Heart left ventricle (tissue), 16 donors: ENCODE data around the gene PAM16. TPM values are rescaled to one million over a fixed set of nuclear protein-coding genes. Genes with fewer than 3 reads are reported as not detected.

Experiments used
- ATAC-seq, 4 donors: fragments of 200-7000 bp; cut with Tn5 transposase; one replicate each; pipeline ENCODE4 v1.9.1; 2020 to 2022; ENCODE audit warnings: moderate library complexity in 4 of 4, mild to moderate bottlenecking in 3 of 4, moderate number of reproducible peaks in 1 of 4
- DNase-seq, 5 donors: peaks; one replicate each; pipeline ENCODE4 v3.0.0-alpha.2; 2020
- H3K27ac ChIP-seq, 12 donors: fragments of 200-600 bp; sonication (generic) in 4 of 12; one replicate each; pipeline versions ENCODE4 v1.5.0 to v1.8.0; 2016 to 2022; ENCODE audit warnings: mild to moderate bottlenecking in 2 of 12
- H3K27me3 ChIP-seq, 9 donors: fragments of 200-600 bp; sonication (generic) in 2 of 9; one replicate each; pipeline versions ENCODE4 v1.5.1 to v1.8.0; 2016 to 2022; ENCODE audit warnings: mild to moderate bottlenecking in 3 of 9
- H3K36me3 ChIP-seq, 9 donors: fragments of 200-600 bp; sonication (generic) in 2 of 9; one replicate each; pipeline versions ENCODE4 v1.5.0 to v1.8.0; 2018 to 2022; ENCODE audit warnings: mild to moderate bottlenecking in 2 of 9
- H3K4me1 ChIP-seq, 12 donors: fragments of 200-600 bp; sonication (generic) in 4 of 12; one replicate each; pipeline versions ENCODE4 v1.5.0 to v1.8.0; 2016 to 2022; ENCODE audit warnings: mild to moderate bottlenecking in 3 of 12
- H3K4me3 ChIP-seq, 12 donors: fragments of 200-600 bp; sonication (generic) in 4 of 12; one replicate each; pipeline versions ENCODE4 v1.5.0 to v1.8.0; 2017 to 2022; ENCODE audit warnings: mild to moderate bottlenecking in 9 of 12, moderate library complexity in 4 of 12
- H3K9me3 ChIP-seq, 12 donors: fragments of 200-600 bp; sonication (generic) in 4 of 12; one replicate each; pipeline versions ENCODE4 v1.5.0 to v1.8.0; 2016 to 2022; ENCODE audit warnings: mild to moderate bottlenecking in 1 of 12
- POLR2A ChIP-seq, 2 donors: fragments of 450-650 bp; IDR thresholded peaks; one replicate each; pipeline ENCODE4 v1.6.1; 2017; ENCODE audit warnings: antibody characterized with exemption in 2 of 2, mild to moderate bottlenecking in 2 of 2, moderate library complexity in 2 of 2
- WGBS, 4 donors: extraction: QIAGEN DNeasy Blood & Tissue Kit in 2 of 4; methylation state at CpG; one replicate each; pipeline versions ENCODE4 v1.1.5 to v1.1.7; 2013 to 2018; 5-methylcytosine and 5-hydroxymethylcytosine counted together
- intact Hi-C, 10 donors: fragments of 100-400 bp; cut with DNase I; formaldehyde crosslinking; loops; one replicate each; pipeline versions ENCODE4 v1.11.1 to v1.14.2; 2022
- polyA plus RNA-seq, 2 donors: library from polyadenylated mRNA; stranded (reverse); fragments of 200-250 nt; gene quantifications; one replicate each; pipeline ENCODE4 v1.2.3, GENCODE V29; 2013
- total RNA-seq, 9 donors: library from RNA; depleted of rRNA in 2 of 9; stranded (reverse); fragments of >200 nt in 2 of 9; fragmentation: NEBNext Ultra II Directional in 3 of 9; extraction: Animal tissue kit (Norgen Biotek cat#: 25700) in 3 of 9; gene quantifications; one replicate each; pipeline versions ENCODE4 v1.1.0 to v1.2.4, GENCODE V29; 2016 to 2023
- TF ChIP-seq, protein P1 (sequence below), 12 donors: fragments of 200-600 bp; sonication (generic) in 4 of 12; IDR thresholded peaks; one replicate each; pipeline versions ENCODE4 v1.5.0 to v1.8.0; 2018 to 2022; ENCODE audit warnings: antibody characterized with exemption in 12 of 12, mild to moderate bottlenecking in 5 of 12
- donor health status: ischemic (EF 13 %, LVEDD 7.1; RV severe dilation, severe dysfunction).
- donor health status: healthy with polysubstance abuse.
- donor health status: DM: no; HTN: yes; CAD: no.
- donor health status: DM: no; HTN: no; CAD: no.
- donor health status: ischemic (EF 25% LVEDD 6.9; RV normal size, moderate dysfunction).
- donor health status: ischemic (EF 25% LVEDD 5.7; RV mildly dilated, moderate dysfunction).
- donor health status: healthy.
- donor health status: DM: yes; HTN: yes; CAD: no.
- donor health status: ischemic (EF 35%, LVEDD 5.7; RV mildly dilated, moderate dysfunction).
- donor health status: nonischemic (EF 11% LVEDD 7.7; RV severe dilation, severe dysfunction).
- donor health status: DM: yes; HTN: yes; CAD: no.
- donor health status: PGD.
- donor health status: ischemic (EF 29% LVEDD 5.4; RV normal size, mild dysfunction).
- donor health status: nonischemic (EF 23%, LVEDD 6.1; RV moderate dilation, normal function).

Gene PAM16
- total and polyA plus RNA-seq, 11 donors, result 32.7 to 210 (median 65.0) TPM

- H3K27ac ChIP-seq, result no peak overlapping the region
- H3K9me3 ChIP-seq, result no peaks in the 10 kb centered on the region
- intact Hi-C loops, result no loop called here
- peaks cover 0 to 43% (median 22%) of the 10 kb centered on the region in 12 donors for H3K4me1 ChIP-seq
- no peak for DNase-seq
- H3K27me3 ChIP-seq, result no peaks in the 10 kb centered on the region
- H3K36me3 ChIP-seq, result peaks cover 0 to 5% (median 0%) of the 10 kb centered on the region in 9 donors
- TF ChIP-seq, protein P1, sequence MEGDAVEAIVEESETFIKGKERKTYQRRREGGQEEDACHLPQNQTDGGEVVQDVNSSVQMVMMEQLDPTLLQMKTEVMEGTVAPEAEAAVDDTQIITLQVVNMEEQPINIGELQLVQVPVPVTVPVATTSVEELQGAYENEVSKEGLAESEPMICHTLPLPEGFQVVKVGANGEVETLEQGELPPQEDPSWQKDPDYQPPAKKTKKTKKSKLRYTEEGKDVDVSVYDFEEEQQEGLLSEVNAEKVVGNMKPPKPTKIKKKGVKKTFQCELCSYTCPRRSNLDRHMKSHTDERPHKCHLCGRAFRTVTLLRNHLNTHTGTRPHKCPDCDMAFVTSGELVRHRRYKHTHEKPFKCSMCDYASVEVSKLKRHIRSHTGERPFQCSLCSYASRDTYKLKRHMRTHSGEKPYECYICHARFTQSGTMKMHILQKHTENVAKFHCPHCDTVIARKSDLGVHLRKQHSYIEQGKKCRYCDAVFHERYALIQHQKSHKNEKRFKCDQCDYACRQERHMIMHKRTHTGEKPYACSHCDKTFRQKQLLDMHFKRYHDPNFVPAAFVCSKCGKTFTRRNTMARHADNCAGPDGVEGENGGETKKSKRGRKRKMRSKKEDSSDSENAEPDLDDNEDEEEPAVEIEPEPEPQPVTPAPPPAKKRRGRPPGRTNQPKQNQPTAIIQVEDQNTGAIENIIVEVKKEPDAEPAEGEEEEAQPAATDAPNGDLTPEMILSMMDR (IDR thresholded peaks at IDR 0.05), result no peak
- TF ChIP-seq POLR2A (IDR thresholded peaks at IDR 0.05), result no peak
- WGBS, 4 donors, result 91 to 96% (median 94%) methylated on average over 5 of the region's 5 CpGs
- H3K4me3 ChIP-seq, result no peak overlapping the region
- no peak for ATAC-seq
Observed at GRCh38 chr16:4349332-4349731, 1.8 kb downstream of the PAM16 start.

DNA sequence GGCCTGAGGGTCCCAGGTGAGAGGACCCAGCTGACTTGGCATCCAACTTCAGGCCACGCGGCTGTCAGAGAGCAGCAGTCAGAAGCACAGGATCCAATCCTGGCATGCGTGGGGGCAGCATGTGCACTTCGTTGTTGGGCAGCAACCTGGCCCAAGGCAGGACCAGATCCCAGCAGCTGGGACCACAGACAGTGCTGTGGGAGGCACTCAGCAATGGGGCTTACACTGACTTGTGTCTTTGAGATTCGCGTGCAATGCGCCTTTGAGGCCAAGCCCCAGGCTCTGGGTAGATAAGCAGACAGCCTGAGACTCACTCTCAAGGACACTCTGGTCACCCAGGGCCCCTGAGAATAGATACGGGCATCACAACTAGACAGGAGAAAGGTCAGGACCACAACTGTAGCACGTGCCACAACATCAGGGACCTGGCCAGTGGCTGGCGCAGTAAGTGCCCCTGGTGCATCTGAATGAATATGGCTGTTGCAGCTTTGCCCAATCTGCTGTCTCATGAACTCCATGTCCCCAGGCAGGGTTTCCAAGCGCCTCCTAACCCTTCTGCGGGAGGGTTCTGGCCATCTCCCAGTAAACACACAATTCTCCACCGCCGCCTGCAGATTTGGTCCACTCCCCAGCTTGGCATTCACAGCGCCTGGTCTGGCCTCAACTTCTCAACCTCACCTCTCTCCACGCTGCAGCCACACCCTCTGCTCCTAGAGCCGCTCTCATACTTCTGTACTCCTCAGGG, 3.2 kb downstream of the PAM16 start:
- Histone ChIP-seq H3K4me3 (no peak overlapping the region), H3K27me3 (no peaks in the 10 kb centered on the region), H3K4me1 (peaks cover 0 to 52% (median 30%) of the 10 kb centered on the region in 12 donors), H3K36me3 (no peaks in the 10 kb centered on the region), H3K27ac (peak overlapping the region in 5 of 12 donors; percentile 9 to 42 (median 25)), H3K9me3 (no peaks in the 10 kb centered on the region)
- ATAC-seq, result peak in 2 of 4 donors; percentile 6 to 12
- whole genome bisulfite sequencing, 4 donors, result 64 to 70% (median 66%) methylated on average over 12 to 17 of the region's 17 CpGs
- DNase-seq, result no peak
- TF ChIP-seq POLR2A (IDR thresholded peaks at IDR 0.05), result no peak
- TF ChIP-seq, protein P1 (IDR thresholded peaks at IDR 0.05), result no peak
- intact Hi-C loops, result no loop called here

DNA sequence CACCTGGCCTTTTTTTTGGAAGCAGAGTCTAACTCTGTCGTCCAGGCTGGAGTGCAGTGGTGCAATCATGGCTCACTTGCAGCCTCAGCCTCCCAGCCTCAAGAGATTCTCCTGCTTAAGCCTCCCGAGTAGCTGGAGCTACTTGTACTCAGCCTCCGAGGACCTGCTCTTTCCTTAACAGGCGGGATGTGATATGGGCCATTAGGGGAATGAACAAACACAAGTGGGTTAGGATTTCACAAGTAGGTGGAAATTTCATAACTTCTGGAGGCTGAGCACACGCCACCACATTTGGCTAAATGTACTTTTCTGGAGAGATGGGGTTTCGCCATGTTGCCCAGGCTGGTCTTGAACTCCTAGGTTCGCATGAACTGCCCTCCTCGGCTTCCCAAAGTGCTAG, 4.1 kb downstream of the PAM16 start:
- Histone ChIP-seq H3K9me3 (no peaks in the 10 kb centered on the region), H3K4me3 (no peak overlapping the region), H3K4me1 (peaks cover 0 to 56% (median 31%) of the 10 kb centered on the region in 12 donors), H3K27me3 (no peaks in the 10 kb centered on the region), H3K36me3 (no peaks in the 10 kb centered on the region), H3K27ac (peak overlapping the region in 2 of 12 donors; percentile 3 to 42)
- WGBS, 4 donors, result 83 to 89% (median 86%) methylated on average over 8 of the region's 8 CpGs
- intact Hi-C loops, result no loop called here
- DNase-seq (no peak), ATAC-seq (no peak)
- TF ChIP-seq POLR2A (IDR thresholded peaks at IDR 0.05), result no peak
- TF ChIP-seq, protein P1 (IDR thresholded peaks at IDR 0.05), result no peak

GRCh38 chr16:4345836-4346781, 5.0 kb downstream of the PAM16 start:
- no peak for ATAC-seq
- no peak overlapping the region for H3K27ac ChIP-seq
- peaks cover 0 to 54% (median 29%) of the 10 kb centered on the region in 12 donors for H3K4me1 ChIP-seq

More at GRCh38 chr16:4345836-4346781, 5.0 kb downstream of the PAM16 start:
- TF ChIP-seq POLR2A (IDR thresholded peaks at IDR 0.05), result no peak
- TF ChIP-seq, protein P1 (IDR thresholded peaks at IDR 0.05), result no peak
- peaks cover 0 to 4% (median 0%) of the 10 kb centered on the region in 9 donors for H3K36me3 ChIP-seq
- 79 to 83% (median 81%) methylated on average over 10 to 14 of the region's 14 CpGs for WGBS, 4 donors
- H3K4me3 ChIP-seq, result no peak overlapping the region
- no peaks in the 10 kb centered on the region for H3K9me3 ChIP-seq
- H3K27me3 ChIP-seq, result no peaks in the 10 kb centered on the region
- DNase-seq, result no peak
- intact Hi-C loops, result no loop called here
